Measurements from ENCODE around the gene PIANP.

Gene PIANP

DNA sequence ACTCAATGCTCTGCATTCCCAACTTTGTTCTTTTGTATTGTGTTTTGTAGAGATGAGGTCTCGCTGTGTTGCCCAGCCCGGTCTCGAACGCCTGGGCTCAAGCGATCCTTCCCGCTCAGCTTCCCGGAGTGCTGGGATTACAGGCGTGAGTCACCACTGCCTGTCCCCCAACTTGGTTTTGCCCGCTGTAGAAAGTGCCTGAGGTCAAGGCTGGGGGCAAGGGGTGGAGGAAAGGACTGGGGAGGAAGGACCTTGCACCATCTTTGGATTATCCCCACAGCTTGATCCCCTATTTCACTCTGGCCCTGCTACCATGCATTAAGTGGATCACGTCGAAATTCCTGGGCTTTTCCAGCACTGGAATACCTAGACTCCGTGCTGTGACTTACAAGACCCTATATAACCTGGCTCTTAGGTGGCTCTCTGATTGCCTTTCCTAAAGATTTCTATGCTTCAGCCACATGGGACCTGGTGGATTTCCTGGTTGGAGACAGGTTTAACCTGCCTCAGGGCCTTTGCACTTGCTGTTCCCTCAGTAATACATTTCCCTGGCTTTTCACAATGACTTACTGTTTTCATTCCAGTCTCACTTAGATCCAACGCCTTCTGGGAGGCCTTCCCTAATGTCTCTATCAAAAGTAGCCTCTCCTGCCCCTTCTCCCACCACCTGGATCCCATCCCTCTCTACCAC, 608 bp upstream of the PIANP start:
- DNase-seq = no peak

GRCh38 chr12:6699989-6700645, 498 bp downstream of the PIANP start:
- no peak for DNase-seq

DNA sequence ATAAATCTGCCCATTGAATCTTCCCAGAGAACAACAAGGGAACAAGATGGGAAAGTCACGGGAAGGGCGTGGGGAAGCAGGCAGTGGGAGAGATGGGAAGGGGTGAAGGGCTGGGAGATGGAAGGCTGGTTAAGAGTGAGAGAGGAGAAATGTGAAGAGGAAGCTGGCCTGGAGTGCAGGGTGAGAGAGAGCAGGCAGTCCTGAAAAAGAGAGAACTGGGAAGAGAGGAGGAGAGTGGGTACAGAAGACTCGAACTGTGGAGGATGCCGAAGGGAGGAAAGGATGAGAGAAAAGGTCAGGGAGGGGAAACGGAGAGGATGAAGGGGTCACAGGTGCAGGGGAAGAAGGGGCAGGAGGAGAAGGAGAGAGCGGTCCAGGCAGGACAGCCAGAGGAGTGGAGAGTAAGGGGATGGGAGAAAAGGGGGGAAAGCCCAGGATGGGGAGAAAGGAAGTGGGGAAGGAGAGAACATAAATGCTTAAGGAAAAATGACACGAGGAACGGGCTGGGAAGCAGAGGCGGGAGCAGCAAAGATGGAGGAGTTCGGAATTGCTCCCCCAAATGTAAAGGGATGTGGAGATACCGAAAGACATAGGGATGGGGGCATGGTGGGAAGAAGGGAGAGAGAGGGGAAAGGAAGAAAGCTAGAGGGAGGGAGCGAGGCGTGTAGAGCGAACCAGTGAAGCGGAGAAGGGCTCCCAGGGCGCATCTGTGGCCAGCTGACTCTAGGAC, 1.2 kb downstream of the PIANP start:
- DNase-seq = no peak

GRCh38 chr12:6698352-6699046, 2.1 kb downstream of the PIANP start:
- no peak for DNase-seq

DNA sequence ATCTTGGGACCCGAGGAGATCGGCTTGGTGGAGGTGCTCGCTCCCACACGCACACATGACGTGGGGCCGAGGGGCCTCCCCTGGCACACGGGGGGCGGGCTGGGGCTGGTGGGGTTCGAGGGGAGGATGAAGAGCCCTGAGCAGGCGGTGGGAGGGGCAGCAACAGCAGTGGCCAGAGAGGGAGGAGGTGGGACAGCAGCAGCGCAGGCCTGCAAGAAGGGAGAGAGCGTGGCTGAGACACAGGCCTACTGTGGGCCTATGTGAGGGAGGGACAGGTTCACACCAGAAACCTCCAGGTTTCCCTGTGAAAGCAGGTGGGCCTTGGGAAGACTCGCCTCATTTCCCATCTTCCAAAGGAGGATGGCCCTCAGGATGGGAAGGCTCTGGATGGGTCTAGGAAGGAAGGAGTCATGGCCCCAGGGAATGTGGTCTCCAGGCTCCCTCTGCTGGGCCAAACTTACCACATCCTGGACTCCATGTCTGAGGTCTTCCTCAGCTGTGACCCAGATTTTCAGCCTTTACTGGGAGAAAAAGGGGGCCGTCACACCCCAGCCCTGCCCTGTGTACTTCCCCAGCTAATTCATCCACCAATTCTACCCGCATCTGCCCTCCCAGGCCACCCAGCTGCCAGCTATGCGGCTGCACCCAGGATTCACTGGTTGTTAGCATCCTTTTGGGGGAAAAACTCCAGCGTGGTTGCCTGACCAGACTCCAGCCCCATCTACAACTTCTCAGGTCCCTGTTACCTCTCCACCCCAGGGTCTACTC, 2.8 kb downstream of the PIANP start:
- DNase-seq = no peak

- DNase-seq = no peak
Observed at GRCh38 chr12:6696690-6697583, 3.7 kb downstream of the PIANP start.

DNA sequence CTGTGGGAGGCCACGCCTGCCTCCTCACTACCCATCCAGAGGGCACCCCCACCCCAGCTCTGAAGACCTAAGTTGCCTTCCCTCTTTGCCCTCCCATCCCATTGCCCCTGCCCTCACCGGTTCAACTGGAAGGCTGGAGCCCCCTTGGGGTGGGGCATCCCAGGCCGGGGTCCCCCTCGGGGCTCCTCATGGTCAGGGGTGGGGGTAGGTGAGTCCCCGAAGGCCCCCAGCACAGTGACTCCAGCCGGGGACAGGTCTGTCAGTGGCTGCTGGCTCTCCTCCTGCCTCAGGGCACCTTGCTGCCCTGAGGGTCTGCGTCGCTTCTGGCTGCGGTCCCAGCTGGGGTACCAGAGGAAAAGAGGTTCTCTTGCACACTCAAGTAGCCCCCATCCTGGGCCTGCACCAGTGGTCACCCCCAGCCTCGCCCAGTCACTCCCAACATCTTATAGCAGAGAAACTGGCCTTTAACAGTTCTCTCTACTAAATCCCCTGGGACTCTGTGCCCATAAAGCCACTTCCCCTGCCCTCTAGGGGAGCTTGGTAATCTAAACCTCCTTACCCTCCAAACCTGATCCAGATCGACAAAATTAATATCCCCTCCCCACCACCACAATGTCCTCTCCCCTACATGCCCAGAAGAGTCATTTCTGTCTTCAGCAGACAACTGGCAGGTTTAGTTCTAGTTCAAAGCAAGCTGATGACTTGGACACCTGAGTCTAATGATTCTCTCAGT, 5.1 kb downstream of the PIANP start:
- DNase-seq = no peak

DNA sequence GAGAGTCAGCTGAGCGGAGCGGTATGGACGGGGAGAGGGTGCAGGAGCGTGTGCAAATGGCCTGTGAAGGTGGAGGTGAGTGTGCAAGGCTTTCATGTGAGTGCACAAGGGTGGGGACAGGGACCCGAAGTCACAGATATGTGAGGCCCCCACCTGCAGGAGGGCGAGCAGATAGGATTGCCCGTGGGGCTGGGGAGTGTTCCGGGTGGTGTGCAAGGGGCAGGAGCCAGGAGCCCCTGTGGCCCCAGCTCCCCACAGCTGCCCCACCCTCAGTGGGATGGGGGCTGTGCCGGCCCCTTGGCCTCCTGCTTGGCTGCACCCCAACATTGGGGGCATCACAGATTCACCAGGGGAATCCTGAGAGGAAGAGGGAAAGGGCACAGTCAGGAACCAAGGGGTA, 5.9 kb downstream of the PIANP start:
- no peak for DNase-seq

GRCh38 chr12:6693832-6694355, 6.7 kb downstream of the PIANP start:
- no peak for DNase-seq

- no peak for DNase-seq
Observed at GRCh38 chr12:6692888-6693287, 7.7 kb downstream of the PIANP start.

DNA sequence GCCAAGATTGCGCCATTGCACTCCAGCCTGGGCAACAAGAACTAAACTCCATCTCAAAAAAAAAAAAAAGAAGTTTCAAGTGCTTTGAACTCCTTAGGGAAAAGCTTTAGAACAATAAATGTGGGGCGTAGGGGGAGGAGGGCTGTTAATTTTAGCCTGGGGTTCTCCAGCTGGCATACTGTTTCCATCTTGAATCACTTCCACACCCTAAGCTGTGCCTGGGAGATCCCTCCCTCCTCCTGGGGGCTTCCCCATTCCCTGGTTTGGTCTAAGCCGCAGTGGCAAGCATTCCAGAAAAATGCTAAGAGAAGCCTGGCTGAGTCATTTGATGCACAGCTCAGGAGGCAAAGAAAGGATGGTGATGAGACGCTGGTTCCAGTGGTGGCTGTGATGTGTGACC, 9.1 kb downstream of the PIANP start:
- DNase-seq = no peak

GRCh38 chr12:6688999-6689882, 11.4 kb downstream of the PIANP start, which contains the start of gene ZNF384:
Gene ZNF384 (minus strand): TSS chr12:6689375. CDS start chr12:6679520, 9,855 bp downstream.
- peak; percentile 82 to 92 (median 86) for DNase-seq

GRCh38 chr12:6688543-6688998, 12.0 kb downstream of the PIANP start:
- DNase-seq = peak in 1 of 4 experiments; percentile 39

GRCh38 chr12:6685814-6686213, 14.8 kb downstream of the PIANP start:
- no peak for DNase-seq

- DNase-seq = no peak
Observed at GRCh38 chr12:6684609-6685008, 16.0 kb downstream of the PIANP start.

DNA sequence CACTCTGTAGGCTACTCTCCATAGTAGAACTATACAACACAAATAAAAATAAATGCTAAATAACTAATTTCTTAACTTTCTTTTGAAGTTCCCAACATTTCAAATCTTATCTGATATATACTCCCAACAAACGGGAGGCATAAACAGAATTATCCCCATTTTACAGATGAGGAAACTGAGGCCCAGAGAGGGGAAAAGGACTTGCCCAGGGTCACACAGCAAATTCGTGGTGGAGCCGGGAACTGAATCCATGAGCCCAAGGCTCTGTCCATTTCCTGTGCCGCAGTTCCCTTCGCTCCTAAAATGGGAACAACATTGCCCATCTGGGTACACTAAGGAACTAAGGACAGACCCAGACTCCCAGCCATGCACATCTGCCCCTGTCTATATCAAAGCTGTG, 23.7 kb downstream of the PIANP start:
- no peak for DNase-seq

DNA sequence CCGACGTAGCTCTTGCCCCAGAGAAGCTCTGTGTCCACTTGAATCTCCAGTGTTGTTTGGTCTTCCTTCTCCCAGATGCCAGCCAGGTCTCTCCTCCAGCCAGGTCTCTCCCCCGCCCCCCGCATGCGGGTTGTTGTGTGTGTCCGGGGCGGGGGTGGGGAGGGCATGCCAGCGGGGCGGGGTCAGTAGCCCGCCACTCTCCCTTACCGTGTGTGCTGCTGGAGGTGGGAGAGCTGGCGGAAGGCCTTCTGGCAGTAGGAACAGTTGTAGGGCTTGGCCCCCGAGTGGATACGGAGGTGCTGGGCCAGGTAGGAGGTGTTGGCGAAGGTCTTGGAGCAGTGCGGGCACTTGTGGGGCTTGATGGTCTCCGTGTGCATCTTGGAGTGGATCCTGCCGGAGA, 28.5 kb downstream of the PIANP start:
- no peak for DNase-seq

- no peak for DNase-seq
Observed at GRCh38 chr12:6667559-6668210, 32.9 kb downstream of the PIANP start.

GRCh38 chr12:6666211-6666610, 34.4 kb downstream of the PIANP start:
- DNase-seq = no peak

All from activated naive CD4-positive, alpha-beta T cell (primary cell).